Right atrium auricular region (tissue), 2 donors: ENCODE measurements around the gene PCBP3. TPM values are rescaled to one million over a fixed set of nuclear protein-coding genes. Genes with fewer than 3 reads are reported as not detected.
"Not testable (repeated sequence)": the region's sequence is repeated elsewhere in the genome, so short reads cannot be mapped to it uniquely, and the experiment has no call there.

Source experiments
- DNase-seq: peaks from one replicate; pipeline ENCODE4 v3.0.0-alpha.2; 2019; ENCODE audit warnings: low spot score
- H3K27ac ChIP-seq, 2 donors: fragments of 200-600 bp; sonication (generic); 1 replicate in 1 of 2; 2 replicates in 1 of 2; pipeline ENCODE4 v1.5.1; 2016 to 2019
- H3K27me3 ChIP-seq, 2 donors: fragments of 200-600 bp; sonication (generic); one replicate each; pipeline versions ENCODE4 v1.5.1 to v1.6.0; 2017 to 2019
- H3K36me3 ChIP-seq: fragments of 200-600 bp; sonication (generic); one replicate; pipeline ENCODE4 v1.5.1; 2016
- H3K4me1 ChIP-seq, 2 donors: fragments of 200-600 bp; sonication (generic); one replicate each; pipeline versions ENCODE4 v1.5.1 to v1.6.0; 2017 to 2019
- H3K4me3 ChIP-seq, 2 donors: fragments of 200-600 bp; sonication (generic); 1 replicate in 1 of 2; 2 replicates in 1 of 2; pipeline ENCODE4 v1.5.1; 2017 to 2019; ENCODE audit warnings: mild to moderate bottlenecking in 1 of 2, moderate library complexity in 1 of 2
- H3K9me3 ChIP-seq, 2 donors: fragments of 200-600 bp; sonication (generic); one replicate each; pipeline ENCODE4 v1.5.1; 2019
- CTCF ChIP-seq, 2 donors: fragments of 200-600 bp; sonication (generic); IDR thresholded peaks; one replicate each; pipeline ENCODE4 v1.5.1; 2019; ENCODE audit warnings: antibody characterized with exemption in 2 of 2
- total RNA-seq, 2 donors: library from RNA; depleted of rRNA; stranded (reverse); fragments of >200 nt; gene quantifications; one replicate each; pipeline ENCODE4 v1.1.0, GENCODE V29; 2016

Gene PCBP3
- total RNA-seq, 2 donors from 2014 or later, result 2.3 to 5.2 TPM

GRCh38 chr21:45598666-45599065, 44.9 kb upstream of the PCBP3 start:
- TF ChIP-seq CTCF (IDR thresholded peaks at IDR 0.05), result no peak
- Histone ChIP-seq H3K36me3 (no peaks in the 10 kb centered on the region), H3K4me3 (no peak overlapping the region), H3K4me1 (no peaks in the 10 kb centered on the region), H3K27ac (no peak overlapping the region), H3K27me3 (no peaks in the 10 kb centered on the region), H3K9me3 (peaks cover 0 to 16% of the 10 kb centered on the region in 2 donors)
- no peak for DNase-seq

DNA sequence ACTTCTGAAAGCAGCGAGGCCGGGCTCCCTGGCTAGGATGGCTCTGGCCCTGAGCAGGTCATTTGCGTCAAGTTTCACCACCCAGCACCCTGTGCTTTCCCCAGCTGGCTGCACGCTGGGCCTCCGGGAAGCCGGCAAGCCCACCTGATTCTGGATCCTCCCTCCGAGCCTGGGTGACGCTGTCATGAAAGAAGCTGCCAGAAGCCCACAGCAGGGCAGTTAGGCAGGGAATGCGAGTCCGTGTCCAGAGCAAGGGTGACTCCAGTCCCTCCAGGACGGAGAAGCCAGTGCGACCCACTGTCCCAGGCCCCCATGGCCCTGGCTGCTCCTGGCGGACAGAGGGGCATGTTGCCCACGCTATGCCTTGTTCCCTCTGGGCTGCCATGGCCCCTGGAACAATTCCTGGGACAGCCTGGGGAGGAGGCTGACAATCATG, 44.4 kb upstream of the PCBP3 start:
- Histone ChIP-seq H3K4me3 (no peak overlapping the region), H3K4me1 (no peaks in the 10 kb centered on the region), H3K27ac (no peak overlapping the region), H3K9me3 (peaks cover 0 to 21% of the 10 kb centered on the region in 2 donors), H3K27me3 (no peaks in the 10 kb centered on the region), H3K36me3 (no peaks in the 10 kb centered on the region)
- DNase-seq, result no peak
- TF ChIP-seq CTCF (IDR thresholded peaks at IDR 0.05), result no peak

GRCh38 chr21:45600248-45600647, 43.3 kb upstream of the PCBP3 start:
- Histone ChIP-seq H3K27ac (no peak overlapping the region), H3K4me3 (no peak overlapping the region), H3K9me3 (peaks cover 0 to 24% of the 10 kb centered on the region in 2 donors), H3K4me1 (no peaks in the 10 kb centered on the region), H3K27me3 (no peaks in the 10 kb centered on the region), H3K36me3 (no peaks in the 10 kb centered on the region)
- no peak for DNase-seq
- TF ChIP-seq CTCF (IDR thresholded peaks at IDR 0.05), result no peak

GRCh38 chr21:45601551-45601950, 42.0 kb upstream of the PCBP3 start:
- Histone ChIP-seq H3K27me3 (no peaks in the 10 kb centered on the region), H3K27ac (no peak overlapping the region), H3K36me3 (no peaks in the 10 kb centered on the region), H3K4me3 (no peak overlapping the region), H3K9me3 (peaks cover 0 to 24% of the 10 kb centered on the region in 2 donors), H3K4me1 (no peaks in the 10 kb centered on the region)
- no peak for TF ChIP-seq CTCF (IDR thresholded peaks at IDR 0.05)
- no peak for DNase-seq

- no peak for DNase-seq
- no peak for TF ChIP-seq CTCF (IDR thresholded peaks at IDR 0.05)
- Histone ChIP-seq H3K4me3 (no peak overlapping the region), H3K27ac (no peak overlapping the region), H3K4me1 (no peaks in the 10 kb centered on the region), H3K27me3 (no peaks in the 10 kb centered on the region), H3K36me3 (no peaks in the 10 kb centered on the region), H3K9me3 (peaks cover 0 to 24% of the 10 kb centered on the region in 2 donors)
Measured at GRCh38 chr21:45602106-45602505, 41.4 kb upstream of the PCBP3 start.

- no peaks in the 10 kb centered on the region for H3K27me3 ChIP-seq
- no peaks in the 10 kb centered on the region for H3K36me3 ChIP-seq
- no peak overlapping the region for H3K4me3 ChIP-seq
- H3K4me1 ChIP-seq, result no peaks in the 10 kb centered on the region
- no peak for TF ChIP-seq CTCF (IDR thresholded peaks at IDR 0.05)
- DNase-seq, result no peak
- no peak overlapping the region for H3K27ac ChIP-seq
- peaks cover 0 to 24% of the 10 kb centered on the region in 2 donors for H3K9me3 ChIP-seq
Measured at GRCh38 chr21:45603481-45603880, 40.0 kb upstream of the PCBP3 start.

GRCh38 chr21:45604681-45605080, 38.8 kb upstream of the PCBP3 start:
- DNase-seq, H3K36me3 ChIP-seq, H3K27me3 ChIP-seq, H3K4me1 ChIP-seq, H3K4me3 ChIP-seq, H3K27ac ChIP-seq: not testable (repeated sequence)
- peaks cover 0 to 24% of the 10 kb centered on the region in 2 donors for H3K9me3 ChIP-seq
